K562 (cell line): ENCODE results near the gene RNMT. TPM values are rescaled to one million over a fixed set of nuclear protein-coding genes. Genes with fewer than 3 reads are reported as not detected.

Experiments used
- ATAC-seq: fragments of 200-7000 bp; cut with Tn5 transposase; 3 replicates; pipeline ENCODE4 v1.9.1; 2020; ENCODE audit warnings: moderate library complexity
- BruUV-seq: library from RNA; stranded (reverse); fragments of 400-500 nt; replicated peaks from 2 replicates; lab custom pipeline; 2021; lab: Mats Ljungman, UMichigan
- CTCF ChIA-PET: fragments of 300-600 bp; formaldehyde crosslinking; extraction: SDS; loops from one replicate; lab custom pipeline; 2021; ENCODE audit warnings: low intra/inter-chr PET ratio; lab: Yijun Ruan, JAX
- POLR2A ChIA-PET: fragments of 300-600, 350-650 bp; sonication (Branson Sonifier 250); formaldehyde crosslinking; extraction: SDS; loops from one replicate; lab custom pipeline; 2021; ENCODE audit warnings: antibody characterized with exemption, inconsistent platforms; lab: Yijun Ruan, JAX
- DNase-seq, 4 experiments: peaks; one replicate each; pipeline versions ENCODE4 v3.0.0 to v3.0.0-alpha.2; 2011 to 2018; ENCODE audit warnings: low spot score in 3 of 4, mixed read lengths in 3 of 4; ENCODE audit errors: extremely low read depth in 1 of 4
- FAIRE-seq: peaks from 2 replicates; lab custom pipeline; 2011; peaks lifted over from hg19 to GRCh38; lab: Jason Lieb, UNC
- H2AFZ ChIP-seq: 2 replicates; pipeline ENCODE4 v1.6.0; 2011; ENCODE audit warnings: low read depth, low read length, control low read depth, inconsistent platforms
- H3K27ac ChIP-seq: fragments of 200-600 bp; 3 replicates; pipeline ENCODE4 v1.8.0; 2011; ENCODE audit warnings: low read depth, mild to moderate bottlenecking, control low read depth, inconsistent platforms, low read length, moderate library complexity, mixed read lengths; ENCODE audit errors: extremely low read depth
- H3K27me3 ChIP-seq, 2 experiments: fragments of 300-600 bp in 1 of 2; 2 replicates in 1 of 2; 3 replicates in 1 of 2; pipeline versions ENCODE4 v1.6.0 to v1.8.0; 2011; ENCODE audit warnings: inconsistent platforms in 2 of 2, low read length in 2 of 2, mild to moderate bottlenecking in 1 of 2, mixed read lengths in 1 of 2, moderate library complexity in 1 of 2; ENCODE audit not compliant: control insufficient read depth in 2 of 2, insufficient read depth in 2 of 2
- H3K36me3 ChIP-seq: fragments of 300-600 bp; 3 replicates; pipeline ENCODE4 v1.8.0; 2011; ENCODE audit warnings: mild to moderate bottlenecking, low read length, inconsistent platforms; ENCODE audit not compliant: control insufficient read depth, insufficient read depth
- H3K4me1 ChIP-seq, 2 experiments: fragments of 200-600 bp in 1 of 2; replicated peaks in 1 of 2; 2 replicates in 1 of 2; 3 replicates in 1 of 2; pipeline versions ENCODE4 v1.5.1 to v1.8.0; 2011; ENCODE audit warnings: inconsistent platforms in 2 of 2, low read length in 2 of 2, mild to moderate bottlenecking in 1 of 2, mixed read lengths in 1 of 2, moderate library complexity in 1 of 2; ENCODE audit not compliant: control insufficient read depth in 2 of 2, insufficient read depth in 2 of 2
- H3K4me2 ChIP-seq: 2 replicates; pipeline ENCODE4 v1.6.1; 2011; ENCODE audit warnings: low read length, control low read depth, inconsistent platforms, mixed read lengths; ENCODE audit not compliant: insufficient read depth
- H3K4me3 ChIP-seq: fragments of 200-600 bp; sonication (generic), shearing (Covaris generic); 2 replicates; pipeline ENCODE4 v1.5.1; 2016; ENCODE audit warnings: control low read depth, inconsistent platforms
- H3K79me2 ChIP-seq: fragments of 200-600 bp; 3 replicates; pipeline ENCODE4 v1.8.0; 2011; ENCODE audit warnings: low read length, inconsistent platforms; ENCODE audit not compliant: control insufficient read depth, insufficient read depth
- H3K9ac ChIP-seq, 2 experiments: 2 replicates each; pipeline versions ENCODE4 v1.6.0 to v1.6.1; 2011; ENCODE audit warnings: low read depth in 2 of 2, low read length in 2 of 2, control low read depth in 1 of 2, inconsistent platforms in 1 of 2, mild to moderate bottlenecking in 1 of 2, mixed read lengths in 1 of 2; ENCODE audit not compliant: insufficient read depth in 1 of 2
- H3K9me1 ChIP-seq: one replicate; pipeline ENCODE4 v1.6.0; 2011; ENCODE audit warnings: inconsistent platforms, mild to moderate bottlenecking, low read length, moderate library complexity; ENCODE audit not compliant: control insufficient read depth, insufficient read depth
- H3K9me3 ChIP-seq: replicated peaks from 2 replicates; pipeline ENCODE4 v1.5.1; 2011; ENCODE audit warnings: low read depth, low read length, inconsistent platforms; ENCODE audit not compliant: control insufficient read depth, insufficient read depth
- H4K20me1 ChIP-seq: replicated peaks from 2 replicates; pipeline ENCODE4 v1.6.1; 2011; ENCODE audit warnings: low read length, inconsistent platforms, mixed read lengths; ENCODE audit not compliant: control insufficient read depth, insufficient read depth
- HNRNPLL ChIP-seq: fragments of 200-400 bp; formaldehyde crosslinking; IDR thresholded peaks from 2 replicates; pipeline ENCODE4 v1.6.1; 2017; ENCODE audit warnings: low read length, low read depth, mild to moderate bottlenecking; ENCODE audit not compliant: poor library complexity, severe bottlenecking
- ILK ChIP-seq: fragments of 450-650 bp; IDR thresholded peaks from 2 replicates; pipeline ENCODE4 v1.6.1; 2016; ENCODE audit warnings: missing genetic modification characterization, low read depth, mild to moderate bottlenecking, missing compliant biosample characterization, moderate library complexity, borderline replicate concordance
- RBM34 ChIP-seq: fragments of 200-400 bp; formaldehyde crosslinking; IDR thresholded peaks from 2 replicates; pipeline ENCODE4 v1.6.1; 2018; ENCODE audit warnings: low read length, borderline replicate concordance; ENCODE audit not compliant: insufficient read depth
- RHOXF2B ChIP-seq: fragments of 250-450 bp; sonication (Bioruptor Pico); conservative IDR thresholded peaks from 2 replicates; pipeline ENCODE4 v1.5.1; 2021
- SPI1 ChIP-seq: IDR thresholded peaks from 2 replicates; pipeline ENCODE4 v1.6.1; 2011; ENCODE audit warnings: low read depth, low read length, control low read depth, borderline replicate concordance
- ZNF12 ChIP-seq: sonication (generic); formaldehyde crosslinking; IDR thresholded peaks from 2 replicates; pipeline ENCODE4 v1.4.0; 2020; ENCODE audit warnings: mild to moderate bottlenecking, missing genetic modification reagents
- ZNF184 ChIP-seq: sonication (generic); formaldehyde crosslinking; IDR thresholded peaks from 2 replicates; pipeline ENCODE4 v1.5.0; 2020; ENCODE audit warnings: missing genetic modification reagents
- ZNF347 ChIP-seq: fragments of 450-650 bp; formaldehyde crosslinking; IDR thresholded peaks from 2 replicates; pipeline ENCODE4 v1.4.0; 2020; ENCODE audit warnings: low read depth, mild to moderate bottlenecking, moderate library complexity
- WGBS: fragments of 100-300 bp; shearing (Covaris generic); methylation state at CpG from one replicate; pipeline ENCODE4 v1.1.6; 2016; ENCODE audit warnings: low coverage, mixed read lengths; ENCODE audit not compliant: insufficient coverage; ENCODE audit errors: missing lambda C conversion rate; 5-methylcytosine and 5-hydroxymethylcytosine counted together
- in situ Hi-C: fragments of 300-500 bp; cut with MboI; formaldehyde crosslinking; loops from 4 replicates; pipeline ENCODE4 v1.15.0; 2018; ENCODE audit warnings: inconsistent platforms, mixed read lengths
- intact Hi-C: fragments of 100-400 bp; cut with micrococcal nuclease; formaldehyde crosslinking; loops from 2 replicates; pipeline ENCODE4 v1.14.2; 2022
- polyA plus RNA-seq, 8 experiments: library from polyadenylated mRNA; depleted of rRNA in 4 of 8; stranded (reverse) in 5 of 8; unstranded in 3 of 8; fragments of >200 nt; fragmentation: Nextera tagmentation in 2 of 8; fragmentation: Illumina TruSeq in 1 of 8; extraction: Ambion mirVana in 2 of 8; extraction: Trizol in 1 of 8; gene quantifications; 2 replicates each; pipeline versions ENCODE4 v1.2.1 to v1.2.3, GENCODE V29; 2011 to 2014; ENCODE audit warnings: inconsistent platforms in 1 of 8, missing spikeins in 1 of 8
- total RNA-seq, 7 experiments: library from RNA; depleted of rRNA in 6 of 7; stranded (reverse); fragments of >200 nt in 6 of 7; fragmentation: Illumina TruSeq in 2 of 7; extraction: Trizol in 2 of 7; gene quantifications; 2 replicates each; pipeline versions ENCODE4 v1.2.1 to v1.2.3, GENCODE V29; 2011 to 2021; ENCODE audit warnings: low replicate concordance in 1 of 7
- TF ChIP-seq, protein P1 (sequence below): fragments of 450-650 bp; IDR thresholded peaks from 2 replicates; pipeline ENCODE4 v1.6.1; 2016; ENCODE audit warnings: borderline replicate concordance
- TF ChIP-seq, protein P2 (sequence below): sonication (generic); formaldehyde crosslinking; IDR thresholded peaks from 2 replicates; pipeline ENCODE4 v1.8.1; 2022; ENCODE audit warnings: missing genetic modification reagents
- TF ChIP-seq, protein P3 (sequence below): IDR thresholded peaks from 2 replicates; pipeline ENCODE4 v1.6.1; 2011; ENCODE audit warnings: borderline replicate concordance, low read depth, mild to moderate bottlenecking, moderate library complexity, low read length; ENCODE audit not compliant: insufficient read depth, poor library complexity, severe bottlenecking
- TF ChIP-seq, protein P4 (sequence below): sonication (generic); formaldehyde crosslinking; IDR thresholded peaks from 2 replicates; pipeline ENCODE4 v1.8.0; 2022; ENCODE audit warnings: missing genetic modification reagents, mild to moderate bottlenecking, borderline replicate concordance

RNMT gene
- total and polyA plus RNA-seq, 9 of the 15 experiments (the other 6 are each of a cell fraction or from before 2014, with no cell fraction given): 20.2 to 63.4 (median 34.1) TPM

DNA sequence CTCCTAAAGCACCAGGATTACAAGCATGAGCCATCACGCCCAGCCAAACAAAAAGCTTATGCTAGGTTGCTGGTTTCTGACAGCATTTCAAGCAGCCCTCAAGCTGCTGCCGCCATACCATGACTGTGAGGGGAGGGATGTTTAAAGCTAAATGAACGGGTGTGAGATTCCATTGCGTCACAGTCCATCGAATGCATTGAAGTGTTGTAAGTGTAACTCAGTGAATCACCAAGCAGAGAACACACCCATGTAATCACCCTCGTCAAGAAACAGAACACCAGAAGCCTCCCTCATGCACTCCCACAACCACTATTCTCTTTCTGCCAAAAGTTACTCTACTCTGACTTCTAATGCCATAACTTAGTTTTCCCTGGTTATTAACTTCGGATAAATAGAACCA is 64.7 kb downstream of the RNMT start (continued):
- TF ChIP-seq, protein P1, sequence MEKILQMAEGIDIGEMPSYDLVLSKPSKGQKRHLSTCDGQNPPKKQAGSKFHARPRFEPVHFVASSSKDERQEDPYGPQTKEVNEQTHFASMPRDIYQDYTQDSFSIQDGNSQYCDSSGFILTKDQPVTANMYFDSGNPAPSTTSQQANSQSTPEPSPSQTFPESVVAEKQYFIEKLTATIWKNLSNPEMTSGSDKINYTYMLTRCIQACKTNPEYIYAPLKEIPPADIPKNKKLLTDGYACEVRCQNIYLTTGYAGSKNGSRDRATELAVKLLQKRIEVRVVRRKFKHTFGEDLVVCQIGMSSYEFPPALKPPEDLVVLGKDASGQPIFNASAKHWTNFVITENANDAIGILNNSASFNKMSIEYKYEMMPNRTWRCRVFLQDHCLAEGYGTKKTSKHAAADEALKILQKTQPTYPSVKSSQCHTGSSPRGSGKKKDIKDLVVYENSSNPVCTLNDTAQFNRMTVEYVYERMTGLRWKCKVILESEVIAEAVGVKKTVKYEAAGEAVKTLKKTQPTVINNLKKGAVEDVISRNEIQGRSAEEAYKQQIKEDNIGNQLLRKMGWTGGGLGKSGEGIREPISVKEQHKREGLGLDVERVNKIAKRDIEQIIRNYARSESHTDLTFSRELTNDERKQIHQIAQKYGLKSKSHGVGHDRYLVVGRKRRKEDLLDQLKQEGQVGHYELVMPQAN: no peak
- TF ChIP-seq RHOXF2B (CRISPR knock-in tag) (no peak), RBM34 (no peak), ZNF347 (CRISPR knock-in tag) (no peak), ZNF12 (CRISPR knock-in tag) (no peak), ILK (tag) (no peak), ZNF184 (no peak)
- TF ChIP-seq, protein P2, sequence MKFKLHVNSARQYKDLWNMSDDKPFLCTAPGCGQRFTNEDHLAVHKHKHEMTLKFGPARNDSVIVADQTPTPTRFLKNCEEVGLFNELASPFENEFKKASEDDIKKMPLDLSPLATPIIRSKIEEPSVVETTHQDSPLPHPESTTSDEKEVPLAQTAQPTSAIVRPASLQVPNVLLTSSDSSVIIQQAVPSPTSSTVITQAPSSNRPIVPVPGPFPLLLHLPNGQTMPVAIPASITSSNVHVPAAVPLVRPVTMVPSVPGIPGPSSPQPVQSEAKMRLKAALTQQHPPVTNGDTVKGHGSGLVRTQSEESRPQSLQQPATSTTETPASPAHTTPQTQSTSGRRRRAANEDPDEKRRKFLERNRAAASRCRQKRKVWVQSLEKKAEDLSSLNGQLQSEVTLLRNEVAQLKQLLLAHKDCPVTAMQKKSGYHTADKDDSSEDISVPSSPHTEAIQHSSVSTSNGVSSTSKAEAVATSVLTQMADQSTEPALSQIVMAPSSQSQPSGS (CRISPR knock-in tag): no peak

DNA sequence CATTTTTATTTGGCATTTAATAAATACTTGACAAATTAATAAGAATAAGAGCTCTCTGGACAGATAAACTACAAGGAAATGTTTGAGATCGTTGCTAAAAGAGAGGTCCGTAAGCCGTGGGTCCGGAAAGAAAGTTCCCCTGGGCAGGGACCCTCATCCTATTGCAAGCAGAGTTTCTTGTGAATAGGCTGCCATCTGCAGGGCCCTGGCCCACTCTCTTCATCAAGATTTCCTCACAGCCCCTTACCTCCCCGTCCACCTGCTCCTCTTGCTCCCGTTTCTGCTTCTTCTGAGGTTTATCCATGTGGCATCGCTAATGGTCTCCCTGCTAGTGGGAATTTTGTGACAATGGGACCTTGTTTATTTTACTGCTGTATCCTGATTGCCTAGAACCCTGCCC is 67.3 kb downstream of the RNMT start:
- intact Hi-C loops: no loop called here
- Histone ChIP-seq H3K9me1 (no peaks in the 10 kb centered on the region), H3K4me2 (no peak overlapping the region), H3K9ac (no peak overlapping the region), H3K79me2 (no peaks in the 10 kb centered on the region), H3K4me1 (peaks cover 0 to 4% of the 10 kb centered on the region in 2 experiments; a peak in 1 of 5 replicates), H4K20me1 (no peaks in the 10 kb centered on the region; the same call in 1 of the 2 replicates), H3K9me3 (no peaks in the 10 kb centered on the region), H3K27ac (no peak overlapping the region), H3K4me3 (no peak overlapping the region), H2AFZ (no peak overlapping the region), H3K36me3 (no peaks in the 10 kb centered on the region), H3K27me3 (peaks cover under 1 to 7% of the 10 kb centered on the region in 2 experiments; a peak in 2 of 5 replicates)
- FAIRE-seq (no peak), ATAC-seq (no peak), DNase-seq (no peak)
- WGBS: under 1% methylated on average over 7 of the region's 7 CpGs
- POLR2A ChIA-PET: no interaction called here
- in situ Hi-C loops: no loop called here
- no TSS peak for BruUV-seq
- CTCF ChIA-PET: no interaction called here
- TF ChIP-seq HNRNPLL: no peak
- TF ChIP-seq, protein P3, sequence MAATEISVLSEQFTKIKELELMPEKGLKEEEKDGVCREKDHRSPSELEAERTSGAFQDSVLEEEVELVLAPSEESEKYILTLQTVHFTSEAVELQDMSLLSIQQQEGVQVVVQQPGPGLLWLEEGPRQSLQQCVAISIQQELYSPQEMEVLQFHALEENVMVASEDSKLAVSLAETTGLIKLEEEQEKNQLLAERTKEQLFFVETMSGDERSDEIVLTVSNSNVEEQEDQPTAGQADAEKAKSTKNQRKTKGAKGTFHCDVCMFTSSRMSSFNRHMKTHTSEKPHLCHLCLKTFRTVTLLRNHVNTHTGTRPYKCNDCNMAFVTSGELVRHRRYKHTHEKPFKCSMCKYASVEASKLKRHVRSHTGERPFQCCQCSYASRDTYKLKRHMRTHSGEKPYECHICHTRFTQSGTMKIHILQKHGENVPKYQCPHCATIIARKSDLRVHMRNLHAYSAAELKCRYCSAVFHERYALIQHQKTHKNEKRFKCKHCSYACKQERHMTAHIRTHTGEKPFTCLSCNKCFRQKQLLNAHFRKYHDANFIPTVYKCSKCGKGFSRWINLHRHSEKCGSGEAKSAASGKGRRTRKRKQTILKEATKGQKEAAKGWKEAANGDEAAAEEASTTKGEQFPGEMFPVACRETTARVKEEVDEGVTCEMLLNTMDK: no peak
- TF ChIP-seq, protein P4, sequence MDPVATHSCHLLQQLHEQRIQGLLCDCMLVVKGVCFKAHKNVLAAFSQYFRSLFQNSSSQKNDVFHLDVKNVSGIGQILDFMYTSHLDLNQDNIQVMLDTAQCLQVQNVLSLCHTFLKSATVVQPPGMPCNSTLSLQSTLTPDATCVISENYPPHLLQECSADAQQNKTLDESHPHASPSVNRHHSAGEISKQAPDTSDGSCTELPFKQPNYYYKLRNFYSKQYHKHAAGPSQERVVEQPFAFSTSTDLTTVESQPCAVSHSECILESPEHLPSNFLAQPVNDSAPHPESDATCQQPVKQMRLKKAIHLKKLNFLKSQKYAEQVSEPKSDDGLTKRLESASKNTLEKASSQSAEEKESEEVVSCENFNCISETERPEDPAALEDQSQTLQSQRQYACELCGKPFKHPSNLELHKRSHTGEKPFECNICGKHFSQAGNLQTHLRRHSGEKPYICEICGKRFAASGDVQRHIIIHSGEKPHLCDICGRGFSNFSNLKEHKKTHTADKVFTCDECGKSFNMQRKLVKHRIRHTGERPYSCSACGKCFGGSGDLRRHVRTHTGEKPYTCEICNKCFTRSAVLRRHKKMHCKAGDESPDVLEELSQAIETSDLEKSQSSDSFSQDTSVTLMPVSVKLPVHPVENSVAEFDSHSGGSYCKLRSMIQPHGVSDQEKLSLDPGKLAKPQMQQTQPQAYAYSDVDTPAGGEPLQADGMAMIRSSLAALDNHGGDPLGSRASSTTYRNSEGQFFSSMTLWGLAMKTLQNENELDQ: no peak
- no peak for TF ChIP-seq SPI1
